ENCODE data around the gene ARHGAP24.
"Not testable (repeated sequence)": the region's sequence is repeated elsewhere in the genome, so short reads cannot be mapped to it uniquely, and the experiment has no call there.

The ARHGAP24 gene

DNA sequence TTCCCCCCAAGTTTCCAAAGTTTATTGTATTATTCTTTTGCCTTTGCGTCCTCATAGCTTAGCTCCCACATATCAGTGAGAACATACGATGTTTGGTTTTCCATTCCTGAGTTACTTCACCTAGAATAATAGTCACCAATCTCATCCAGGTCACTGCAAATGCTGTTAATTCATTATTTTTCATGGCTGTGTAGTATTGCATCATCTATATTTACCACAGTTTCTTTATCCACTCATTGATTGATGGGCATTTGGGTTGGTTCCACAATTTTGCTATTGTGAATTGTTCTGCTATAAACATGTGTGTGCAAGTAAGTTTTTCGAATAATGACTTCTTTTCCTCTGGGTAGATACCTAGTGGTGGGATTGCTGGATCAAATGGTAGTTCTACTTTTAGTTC is 43.6 kb downstream of the ARHGAP24 start:
- DNase-seq (ENCODE audit: low read depth) = not testable (repeated sequence)

GRCh38 chr4:85520765-85521749 is 46.1 kb downstream of the ARHGAP24 start:
- DNase-seq (ENCODE audit: low read depth) = no peak

DNA sequence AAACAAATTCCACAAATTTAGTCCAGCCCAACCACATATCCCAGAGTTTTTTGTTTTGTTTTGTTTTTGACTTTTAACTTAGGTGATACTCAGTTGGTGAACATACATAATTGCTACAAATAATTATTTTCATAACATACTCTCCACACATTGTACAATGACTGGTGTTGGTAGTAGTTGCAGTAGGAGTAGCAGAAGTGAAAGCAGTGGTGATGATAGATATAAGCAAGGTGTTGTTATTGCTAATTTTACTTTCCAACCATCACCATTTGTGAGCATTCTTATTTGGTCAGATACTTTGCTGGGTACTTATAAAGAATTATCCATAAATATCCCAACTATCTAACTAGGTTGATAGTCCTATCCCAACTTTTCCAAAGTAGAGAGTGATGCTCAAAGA is 47.3 kb downstream of the ARHGAP24 start:
- no peak for DNase-seq (ENCODE audit: low read depth)

GRCh38 chr4:85522836-85523235 is 47.9 kb downstream of the ARHGAP24 start:
- DNase-seq (ENCODE audit: low read depth) = no peak

DNA sequence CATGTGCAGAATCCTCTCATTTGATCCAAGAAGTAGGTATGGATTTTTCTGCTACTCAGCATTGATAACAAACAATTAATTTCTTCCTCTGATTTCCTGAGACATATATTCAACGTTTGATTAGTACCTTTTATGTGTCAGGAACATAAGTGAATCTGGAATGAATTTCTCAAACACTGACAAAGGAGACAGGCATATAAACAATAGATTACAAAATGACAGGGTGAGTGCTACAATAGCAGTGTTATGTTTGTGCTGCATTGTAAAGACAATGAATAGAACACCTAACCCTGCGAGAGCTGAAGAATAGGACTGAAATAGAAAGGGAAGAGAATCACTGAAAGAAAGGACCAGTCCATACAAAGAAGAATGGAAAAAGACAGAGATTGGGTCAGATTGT is 52.9 kb downstream of the ARHGAP24 start:
- DNase-seq (ENCODE audit: low read depth) = no peak

- DNase-seq (ENCODE audit: low read depth) = no peak
Observed at GRCh38 chr4:85531560-85532341, 56.8 kb downstream of the ARHGAP24 start.

DNA sequence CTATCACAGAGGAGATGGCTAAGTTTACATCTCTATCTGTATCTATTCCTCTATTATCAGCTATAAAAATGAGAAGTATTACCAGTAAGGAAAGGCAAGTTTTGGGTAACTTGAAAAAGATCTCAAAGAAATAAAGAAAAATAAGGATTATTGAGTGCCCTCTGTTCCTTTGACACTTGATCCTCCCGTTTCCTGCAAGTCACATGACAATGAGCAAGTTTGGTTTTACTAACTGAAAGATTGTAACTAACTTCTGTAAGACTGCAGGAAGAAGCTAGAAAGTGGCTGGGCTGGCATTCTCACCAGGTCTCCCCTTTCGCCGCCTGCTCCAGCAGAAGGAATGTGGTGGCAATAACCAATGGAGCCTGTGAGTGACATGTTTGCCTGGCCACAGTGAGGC is 59.2 kb downstream of the ARHGAP24 start:
- DNase-seq (ENCODE audit: low read depth) = no peak

DNA sequence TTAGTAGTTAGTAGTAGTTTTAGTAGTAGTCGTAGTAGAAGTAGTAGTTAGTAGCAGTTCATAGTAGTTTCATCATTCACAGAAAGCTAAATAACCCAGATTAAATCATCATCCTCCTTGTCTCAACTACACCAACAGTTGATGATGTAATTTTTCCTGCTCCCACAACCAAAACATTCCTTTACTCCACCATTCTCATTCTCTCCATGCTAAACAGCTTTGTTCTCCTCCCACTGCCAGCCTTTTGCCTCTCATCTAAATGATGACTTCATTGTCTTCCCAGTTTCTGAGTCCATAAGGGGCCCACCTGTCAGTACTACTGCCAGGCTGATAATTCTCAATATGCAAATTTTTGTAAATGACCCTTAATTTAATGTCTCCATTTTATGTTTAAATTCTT is 68.9 kb downstream of the ARHGAP24 start:
- no peak for DNase-seq (ENCODE audit: low read depth)

- no peak for DNase-seq (ENCODE audit: low read depth)
Observed at GRCh38 chr4:85544751-85545150, 69.8 kb downstream of the ARHGAP24 start.

DNA sequence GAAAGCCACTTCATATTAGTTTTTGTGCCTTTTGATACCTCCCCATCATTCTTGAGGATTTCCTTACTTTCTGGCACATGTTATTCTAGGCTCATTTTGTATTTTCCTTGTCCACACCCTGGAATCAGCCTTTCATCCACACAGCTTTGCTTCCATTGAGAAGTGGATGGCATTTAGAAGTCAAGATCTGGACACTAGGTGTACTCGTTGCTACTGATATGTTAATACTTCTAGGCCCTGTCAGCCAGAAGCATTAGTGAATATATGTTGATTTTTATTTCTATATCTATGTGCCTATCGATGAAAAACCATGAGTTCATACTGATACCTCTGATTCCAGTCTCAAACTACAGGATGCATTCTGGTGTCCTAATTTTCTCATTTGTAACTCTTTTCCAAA is 73.2 kb downstream of the ARHGAP24 start:
- DNase-seq (ENCODE audit: low read depth) = no peak

DNA sequence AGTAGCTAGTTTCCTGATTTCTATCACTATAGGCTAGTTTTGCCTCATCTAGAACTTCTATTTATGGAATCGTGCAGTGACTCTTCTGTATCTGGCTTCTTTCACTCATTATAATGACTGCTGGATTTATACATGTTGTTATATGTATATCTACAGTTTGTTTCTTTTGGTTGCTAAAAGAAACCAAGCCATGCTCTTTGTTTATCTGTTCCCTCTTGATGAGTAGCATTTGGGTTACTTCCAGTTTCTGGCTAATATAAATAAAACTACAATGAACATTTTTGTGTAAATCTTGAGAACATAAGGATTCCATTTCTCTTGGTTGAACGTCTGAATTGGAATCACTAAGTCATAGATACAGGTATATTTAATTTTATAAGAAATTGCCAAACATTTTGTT is 73.9 kb downstream of the ARHGAP24 start:
- no peak for DNase-seq (ENCODE audit: low read depth)

- DNase-seq (ENCODE audit: low read depth) = no peak
Observed at GRCh38 chr4:85555206-85555605, 80.3 kb downstream of the ARHGAP24 start.

DNA sequence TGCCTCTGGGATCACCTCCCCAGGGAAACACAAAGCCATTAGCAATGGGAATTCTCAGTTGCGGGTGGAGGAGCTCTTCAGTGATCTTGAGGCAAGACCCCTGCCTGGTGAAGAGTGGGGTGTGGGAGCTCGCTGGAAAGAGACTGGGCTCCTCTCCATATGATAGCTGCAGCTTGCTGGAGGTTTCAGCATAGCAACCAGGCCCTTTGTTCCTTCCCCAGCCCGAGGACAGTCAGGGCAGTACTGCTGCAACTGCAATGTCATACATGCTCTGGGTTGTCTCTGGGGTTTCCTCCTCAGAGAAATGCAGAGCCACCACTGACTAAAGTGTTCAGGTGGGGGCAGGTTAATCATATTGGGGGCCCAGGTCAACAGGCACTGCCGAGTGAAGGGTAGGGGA is 81.3 kb downstream of the ARHGAP24 start:
- DNase-seq (ENCODE audit: low read depth) = no peak

DNA sequence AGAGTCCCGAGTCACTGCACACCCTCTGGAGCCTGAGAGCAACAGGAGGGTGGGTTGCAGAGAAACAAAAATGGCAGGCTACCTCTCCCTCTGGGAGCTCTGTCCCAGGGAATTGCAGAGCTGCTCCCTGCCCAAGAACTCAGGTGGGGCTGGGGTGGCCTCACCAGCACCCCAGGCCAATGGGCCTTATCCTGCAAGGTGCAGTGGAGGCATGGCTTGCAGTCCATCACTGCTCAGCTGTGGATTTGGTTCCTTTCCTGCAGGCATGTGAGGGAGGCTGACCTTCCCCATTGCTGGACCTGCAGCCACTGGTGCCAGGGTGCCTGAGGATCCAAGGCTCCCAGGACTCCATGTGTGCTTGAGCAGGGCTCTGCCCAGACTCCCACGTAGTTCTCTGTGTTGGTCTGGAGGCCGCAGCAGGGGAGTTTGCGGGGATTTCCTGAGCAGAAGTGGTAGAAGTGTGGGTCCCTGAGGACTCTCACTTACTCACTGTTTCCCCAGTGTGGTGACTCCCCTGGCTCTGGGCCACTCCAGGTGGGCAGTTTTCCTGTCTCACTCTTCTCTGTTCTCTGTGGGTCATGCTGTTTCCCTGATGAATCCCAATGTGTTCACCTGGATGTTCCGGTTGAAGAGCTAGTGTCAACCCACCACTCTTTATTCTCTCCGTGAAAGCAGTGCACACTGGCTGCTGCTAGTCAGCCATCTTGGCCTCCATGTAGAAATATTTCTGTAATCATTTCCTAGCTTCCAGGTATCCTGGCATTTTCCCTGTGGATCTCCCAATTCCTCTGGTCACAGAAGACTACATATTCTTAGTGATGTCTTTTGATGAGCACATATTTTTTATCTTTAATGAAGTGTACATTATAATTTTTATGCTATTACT is 82.3 kb downstream of the ARHGAP24 start:
- no peak for DNase-seq (ENCODE audit: low read depth)

DNA sequence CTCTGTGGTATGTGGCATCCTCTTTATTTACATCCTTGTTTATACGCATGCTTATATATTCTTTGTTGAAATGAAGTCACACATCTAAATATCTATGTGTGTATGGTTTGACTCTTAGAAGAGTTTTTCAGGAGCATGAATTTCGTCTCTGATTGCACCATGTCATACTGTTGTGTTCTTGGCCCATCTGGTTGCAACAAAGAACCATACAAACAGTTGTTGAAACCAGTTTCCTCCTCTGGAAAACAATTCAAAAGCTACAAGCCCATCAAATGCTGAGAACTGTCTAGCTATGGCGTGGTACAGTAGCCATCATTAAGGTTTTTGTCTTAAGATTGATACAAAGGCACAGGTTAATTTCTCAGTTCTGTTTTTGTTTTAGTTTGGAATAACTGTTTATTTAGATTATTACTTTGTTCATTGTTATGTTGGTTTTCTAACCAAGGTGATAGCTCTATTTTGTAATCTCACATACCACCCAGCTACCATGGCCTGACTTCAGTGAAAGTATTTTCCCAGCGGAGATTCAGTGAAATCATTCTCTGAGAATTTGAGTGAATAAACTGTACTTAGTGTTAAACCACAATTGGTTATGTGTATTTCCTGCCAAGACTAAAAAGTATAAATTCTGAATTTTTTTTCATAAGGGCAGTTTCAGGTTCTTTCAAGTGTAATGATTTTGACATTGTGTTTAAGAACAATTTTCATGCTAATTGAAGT is 91.0 kb downstream of the ARHGAP24 start:
- DNase-seq (ENCODE audit: low read depth) = no peak

DNA sequence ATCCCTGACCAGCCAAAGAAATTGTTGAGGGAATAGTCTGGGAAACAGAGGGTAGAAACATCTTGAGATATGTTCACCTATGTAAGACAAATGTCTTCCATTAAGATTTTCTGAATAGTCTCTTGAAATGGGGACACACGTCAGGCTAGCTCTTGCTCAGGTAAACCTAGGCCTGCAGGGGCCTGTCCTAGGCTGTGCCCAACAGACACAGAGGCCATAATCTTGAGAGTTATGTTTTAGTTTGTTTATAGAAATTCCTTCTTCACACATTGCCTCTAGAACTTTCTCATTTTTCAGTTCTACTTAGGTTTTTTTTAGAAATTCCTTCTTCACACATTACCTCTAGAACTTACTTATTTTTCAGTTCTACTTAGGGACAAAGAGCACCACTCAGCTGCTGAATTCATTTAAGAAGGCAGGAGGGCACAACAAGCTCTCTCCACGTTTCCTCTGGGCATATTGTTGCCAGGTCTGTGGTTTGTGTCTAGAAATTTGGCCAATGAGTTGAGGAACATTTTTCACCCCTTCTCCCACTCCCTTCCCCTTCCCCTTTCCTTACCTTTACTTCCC is 94.9 kb downstream of the ARHGAP24 start:
- no peak for DNase-seq (ENCODE audit: low read depth)

DNA sequence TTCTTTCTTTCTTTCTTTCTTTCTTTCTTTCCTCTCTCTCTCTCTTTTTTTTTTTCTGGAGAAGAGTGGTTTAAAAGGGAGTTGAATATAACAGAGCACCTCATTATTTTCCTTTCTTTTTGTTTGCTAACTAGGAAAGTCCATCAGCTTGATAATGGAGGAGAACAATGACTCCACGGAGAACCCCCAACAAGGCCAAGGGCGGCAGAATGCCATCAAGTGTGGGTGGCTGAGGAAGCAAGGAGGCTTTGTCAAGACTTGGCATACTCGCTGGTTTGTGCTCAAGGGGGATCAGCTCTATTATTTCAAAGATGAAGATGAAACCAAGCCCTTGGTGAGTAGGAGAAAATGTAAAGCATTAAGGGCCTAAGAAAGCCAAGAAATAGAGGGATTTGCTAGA is 95.4 kb downstream of the ARHGAP24 start:
- DNase-seq (ENCODE audit: low read depth) = no peak

DNA sequence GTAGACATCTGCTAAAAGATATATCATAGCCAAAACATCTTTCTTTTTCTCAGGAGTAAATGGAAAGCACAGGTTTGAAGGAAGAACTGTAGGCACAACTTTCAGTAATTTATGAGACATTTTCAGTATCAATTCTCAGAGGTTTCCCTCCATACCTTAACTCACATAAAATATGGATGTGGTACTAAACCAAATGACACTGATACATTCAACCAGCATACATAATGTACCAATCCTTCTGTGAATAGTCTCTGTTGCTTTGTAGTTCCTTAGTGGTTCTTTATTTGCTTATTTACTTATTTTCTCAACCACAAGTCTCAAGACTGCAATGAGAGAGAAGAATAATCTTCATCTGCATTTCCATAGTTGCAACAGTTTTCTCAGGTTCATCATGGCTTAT is 96.1 kb downstream of the ARHGAP24 start:
- DNase-seq (ENCODE audit: low read depth) = no peak

DNA sequence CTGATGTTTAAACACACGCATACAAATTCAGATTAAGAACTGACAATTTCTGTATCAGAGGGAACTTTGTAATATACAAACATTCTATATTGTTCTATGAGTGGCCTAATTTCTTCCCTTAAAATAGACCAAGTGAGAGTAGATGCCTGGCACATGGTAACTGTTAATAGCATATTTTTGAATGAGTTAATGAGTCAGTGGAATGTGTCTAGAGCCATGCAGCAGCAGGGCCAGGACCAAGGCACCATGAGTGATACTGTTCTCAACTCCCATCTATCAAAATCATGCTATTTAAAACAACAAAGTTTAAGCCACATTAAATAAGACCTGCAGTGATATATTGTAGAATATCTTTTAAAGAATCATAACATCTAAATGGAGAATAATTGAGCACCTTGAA is 98.3 kb downstream of the ARHGAP24 start:
- no peak for DNase-seq (ENCODE audit: low read depth)

DNA sequence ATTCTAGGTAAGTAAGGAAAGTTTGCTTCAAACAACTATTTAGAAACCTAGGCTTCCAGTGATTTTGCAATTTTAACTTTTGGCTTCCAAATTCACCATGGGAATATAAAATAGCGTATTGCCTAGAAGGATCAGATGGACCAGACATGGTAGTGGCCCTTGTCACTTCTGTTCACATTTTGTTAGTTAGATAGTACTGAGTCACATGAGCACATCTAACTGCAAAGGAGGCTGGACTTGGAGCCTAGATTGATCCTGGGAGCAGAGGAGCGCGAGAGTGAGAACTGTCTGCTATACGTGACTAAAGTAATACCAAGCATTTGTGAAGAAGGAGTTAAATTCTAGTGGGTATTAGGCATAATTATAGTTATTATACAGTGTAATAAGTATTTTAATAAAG is 102.4 kb downstream of the ARHGAP24 start:
- no peak for DNase-seq (ENCODE audit: low read depth)

GRCh38 chr4:85579942-85580341 is 105.0 kb downstream of the ARHGAP24 start:
- no peak for DNase-seq (ENCODE audit: low read depth)

All from activated gamma-delta T cell treated with anti-CD3 and anti-CD28 coated beads, Interleukin-2, amount 50 U/mL, for 16 hours (primary cell).